Naive thymus-derived CD4-positive, alpha-beta T cell (primary cell): ENCODE measurements around the gene BCL7C. TPM values are rescaled to one million over a fixed set of nuclear protein-coding genes. Genes with fewer than 3 reads are reported as not detected.
A peak's percentile ranks its signal among the peaks of the same experiment; 100 is the strongest.
"Not testable (repeated sequence)": the region's sequence is repeated elsewhere in the genome, so short reads cannot be mapped to it uniquely, and the experiment has no call there.

Source experiments
- ATAC-seq: fragments of 150-1000 bp; cut with Tn5 transposase; 2 replicates; pipeline ENCODE4 v1.10.0; 2021; ENCODE audit warnings: mild to moderate bottlenecking, moderate library complexity
- CTCF ChIA-PET: fragments of 350-600 bp; sonication (Branson Sonifier 250); formaldehyde crosslinking; loops from one replicate; lab custom pipeline; 2021; ENCODE audit warnings: antibody characterized with exemption; lab: Charles Lee
- POLR2A ChIA-PET: fragments of 350-600 bp; sonication (Branson Sonifier 250); formaldehyde crosslinking; loops from one replicate; lab custom pipeline; 2021; ENCODE audit warnings: antibody characterized with exemption, inconsistent platforms; lab: Charles Lee
- DNase-seq, 9 donors: peaks; one replicate each; pipeline versions ENCODE4 v3.0.0 to v3.0.0-alpha.2; 2020 to 2022; ENCODE audit warnings: mixed read lengths in 1 of 9
- H3K27ac ChIP-seq: one replicate; pipeline ENCODE4 v1.7.0; 2013; ENCODE audit warnings: mild to moderate bottlenecking, low read depth, low read length, moderate library complexity
- H3K27me3 ChIP-seq, 2 donors: one replicate each; pipeline ENCODE4 v1.7.0; 2013; ENCODE audit warnings: low read length in 2 of 2, mild to moderate bottlenecking in 2 of 2, moderate library complexity in 2 of 2; ENCODE audit not compliant: control insufficient read depth in 2 of 2, insufficient read depth in 2 of 2
- H3K36me3 ChIP-seq, 3 experiments: 1 replicate in 2 of 3; 2 replicates in 1 of 3; pipeline ENCODE4 v1.7.0; 2013; ENCODE audit warnings: low read length in 3 of 3, mild to moderate bottlenecking in 3 of 3, moderate library complexity in 1 of 3; ENCODE audit not compliant: insufficient read depth in 3 of 3, control insufficient read depth in 2 of 3
- H3K4me1 ChIP-seq, 2 donors: one replicate each; pipeline ENCODE4 v1.7.0; 2013; ENCODE audit warnings: low read length in 2 of 2, mild to moderate bottlenecking in 2 of 2, moderate library complexity in 1 of 2; ENCODE audit not compliant: control insufficient read depth in 2 of 2, insufficient read depth in 2 of 2
- H3K4me3 ChIP-seq: 2 replicates; pipeline ENCODE4 v1.7.0; 2013; ENCODE audit warnings: mild to moderate bottlenecking, low read length
- H3K9me3 ChIP-seq, 3 experiments: 1 replicate in 2 of 3; 2 replicates in 1 of 3; pipeline ENCODE4 v1.7.0; 2013; ENCODE audit warnings: low read length in 3 of 3; ENCODE audit not compliant: control insufficient read depth in 2 of 3
- H3K27ac Mint-ChIP-seq, 9 donors: one replicate each; pipeline ENCODE4 v1.8.0; 2020 to 2022; ENCODE audit warnings: mixed read lengths in 9 of 9, mild to moderate bottlenecking in 8 of 9, moderate library complexity in 5 of 9, inconsistent platforms in 2 of 9
- H3K27me3 Mint-ChIP-seq, 5 donors: one replicate each; pipeline ENCODE4 v1.8.0; 2021 to 2022; ENCODE audit warnings: mixed read lengths in 5 of 5, mild to moderate bottlenecking in 1 of 5
- H3K36me3 Mint-ChIP-seq, 5 donors: one replicate each; pipeline ENCODE4 v1.8.0; 2020 to 2022; ENCODE audit warnings: mixed read lengths in 5 of 5, mild to moderate bottlenecking in 3 of 5, inconsistent platforms in 1 of 5
- H3K4me1 Mint-ChIP-seq, 7 donors: one replicate each; pipeline ENCODE4 v1.8.0; 2020 to 2022; ENCODE audit warnings: mixed read lengths in 7 of 7, mild to moderate bottlenecking in 3 of 7, inconsistent platforms in 1 of 7
- H3K4me3 Mint-ChIP-seq, 10 donors: one replicate each; pipeline ENCODE4 v1.8.0; 2020 to 2022; ENCODE audit warnings: mild to moderate bottlenecking in 10 of 10, mixed read lengths in 10 of 10, moderate library complexity in 6 of 10, inconsistent platforms in 2 of 10
- H3K9me3 Mint-ChIP-seq, 11 donors: one replicate each; pipeline ENCODE4 v1.8.0; 2020 to 2022; ENCODE audit warnings: mixed read lengths in 11 of 11, mild to moderate bottlenecking in 4 of 11, inconsistent platforms in 1 of 11, moderate library complexity in 1 of 11
- intact Hi-C, 2 donors: fragments of 100-400 bp; cut with micrococcal nuclease; formaldehyde crosslinking; loops; one replicate each; pipeline ENCODE4 v1.15.1; 2023
- polyA plus RNA-seq, 2 donors: library from polyadenylated mRNA; unstranded; fragments of 300-500 nt; fragmentation: Illumina TruSeq; gene quantifications; one replicate each; pipeline ENCODE4 v1.2.3, GENCODE V29; 2021
- total RNA-seq, 6 experiments: library from RNA in 5 of 6; stranded (reverse) in 5 of 6; gene quantifications; 1 replicate in 5 of 6; 2 replicates in 1 of 6; pipeline ENCODE4 v1.2.3 and lab custom pipeline; 2021 to 2026

BCL7C gene
- total RNA-seq (10 to 100 TPM; 17.2 to 23.7 (median 22.7) TPM), polyA plus RNA-seq (10 to 100 TPM; 28.4 to 31.4 TPM), total RNA-seq (lab: John Stamatoyannopoulos, UW) (17.4 reads per million, percentile 47 among the genes with 10 or more reads in this experiment)

- Histone ChIP-seq H3K27me3 (no peaks in the 10 kb centered on the region), H3K36me3 (peaks cover 0 to 16% (median under 1%) of the 10 kb centered on the region in 3 experiments), H3K4me1 (peaks cover 25 to 34% of the 10 kb centered on the region in 2 donors), H3K27ac (peak within 1 kb of the TSS; percentile 82), H3K4me3 (peak within 1 kb of the TSS; percentile 82), H3K9me3 (no peaks in the 10 kb centered on the region)
- Mint-ChIP-seq H3K4me1 (peaks cover 26 to 60% (median 48%) of the 10 kb centered on the region in 7 donors), H3K4me3 (peak within 1 kb of the TSS; percentile 84 to 96 (median 90)), H3K36me3 (peaks cover 0 to 12% (median 4%) of the 10 kb centered on the region in 5 donors), H3K9me3 (no peaks in the 10 kb centered on the region), H3K27me3 (no peaks in the 10 kb centered on the region), H3K27ac (peak within 1 kb of the TSS; percentile 80 to 94 (median 91))
- intact Hi-C loops, result loop anchor here in 1 of 2 donors (1.0 to 2.0 kb wide), 4 partner anchors 8 to 565 kb away; partner anchors contain the start of gene ARMC5
- ChIA-PET CTCF (interaction anchor here (0.6 to 1.5 kb wide), 4 partner anchors 8 to 846 kb away, joined by 3 to 4 read pairs (median 4); no protein-coding TSS in a partner anchor), POLR2A (interaction anchor here (0.5 to 3.7 kb wide), 3 partner anchors 8 to 363 kb away, joined by 3 to 38 read pairs (median 15); no protein-coding TSS in a partner anchor)
- ATAC-seq (peak; percentile 85), DNase-seq (peak; percentile 48 to 96 (median 61))
Observed at GRCh38 chr16:30893744-30894539, at the start of gene BCL7C. Gene BCL7C (minus strand): TSS chr16:30894077. CDS start chr16:30893944, 133 bp downstream.

- Mint-ChIP-seq H3K27ac (peak overlapping the region in 2 of 9 donors; percentile 15 to 58), H3K9me3 (no peaks in the 10 kb centered on the region), H3K4me1 (peaks cover 3 to 27% (median 12%) of the 10 kb centered on the region in 7 donors), H3K36me3 (peaks cover 0 to 11% (median 3%) of the 10 kb centered on the region in 5 donors), H3K27me3 (no peaks in the 10 kb centered on the region), H3K4me3 (peak overlapping the region in 1 of 10 donors; percentile 69)
- Histone ChIP-seq H3K4me1 (peaks cover 5 to 8% of the 10 kb centered on the region in 2 donors), H3K4me3 (no peak overlapping the region), H3K27ac (no peak overlapping the region), H3K36me3 (no peaks in the 10 kb centered on the region), H3K9me3 (no peaks in the 10 kb centered on the region), H3K27me3 (no peaks in the 10 kb centered on the region)
- ChIA-PET CTCF (interaction anchor here (0.7 to 3.8 kb wide), 7 partner anchors 10 to 899 kb away, joined by 3 to 20 read pairs (median 3); no protein-coding TSS in a partner anchor), POLR2A (interaction anchor here (0.8 to 1.4 kb wide), 2 partner anchors 98 to 128 kb away, joined by 3 to 6 read pairs; no protein-coding TSS in a partner anchor)
- DNase-seq (no peak), ATAC-seq (no peak)
- intact Hi-C loops, result loop anchor here (1.0 kb wide), 2 partner anchors 19 to 98 kb away; partner anchors contain the start of gene FBXL19 (in 1 of the 2)
Observed at GRCh38 chr16:30942426-30942806, 48.5 kb upstream of the BCL7C start.

GRCh38 chr16:30941600-30942425 lies 47.9 kb upstream of the BCL7C start:
- Histone ChIP-seq H3K27me3 (no peaks in the 10 kb centered on the region), H3K4me1 (peaks cover 5 to 8% of the 10 kb centered on the region in 2 donors), H3K4me3 (no peak overlapping the region), H3K36me3 (no peaks in the 10 kb centered on the region), H3K27ac (no peak overlapping the region), H3K9me3 (no peaks in the 10 kb centered on the region)
- DNase-seq, result peak; percentile 33 to 76 (median 44)
- Mint-ChIP-seq H3K27me3 (no peaks in the 10 kb centered on the region), H3K4me3 (peak overlapping the region in 2 of 10 donors; percentile 32 to 69), H3K36me3 (peaks cover 0 to 11% (median 3%) of the 10 kb centered on the region in 5 donors), H3K27ac (peak overlapping the region in 5 of 9 donors; percentile 15 to 59 (median 55)), H3K4me1 (peaks cover 5 to 32% (median 13%) of the 10 kb centered on the region in 7 donors), H3K9me3 (no peaks in the 10 kb centered on the region)
- intact Hi-C loops, result loop anchor here (1.0 kb wide), 2 partner anchors 19 to 98 kb away; partner anchors contain the start of gene FBXL19 (in 1 of the 2)
- peak; percentile 99 for ATAC-seq
- POLR2A ChIA-PET, result interaction anchor here (1.4 kb wide), 1 partner anchor 97 kb away, joined by 6 read pairs; no protein-coding TSS in a partner anchor
- CTCF ChIA-PET, result interaction anchor here (0.5 to 3.8 kb wide), 8 partner anchors 10 to 899 kb away, joined by 3 to 20 read pairs (median 3); no protein-coding TSS in a partner anchor

- intact Hi-C loops, H3K27me3 ChIP-seq, H3K4me3 Mint-ChIP-seq, ATAC-seq, H3K9me3 Mint-ChIP-seq, H3K4me3 ChIP-seq, H3K9me3 ChIP-seq, H3K36me3 ChIP-seq, H3K27ac ChIP-seq, H3K27me3 Mint-ChIP-seq, DNase-seq, H3K27ac Mint-ChIP-seq, H3K4me1 ChIP-seq: not testable (repeated sequence)
- peaks cover 0 to 10% (median 5%) of the 10 kb centered on the region in 5 donors for H3K36me3 Mint-ChIP-seq
- ChIA-PET CTCF (interaction anchor here (0.6 to 3.8 kb wide), 4 partner anchors 15 to 152 kb away, joined by 3 to 20 read pairs (median 6); no protein-coding TSS in a partner anchor), POLR2A (interaction anchor here (0.6 to 2.0 kb wide), 4 partner anchors 10 to 224 kb away, joined by 3 to 6 read pairs (median 4); no protein-coding TSS in a partner anchor)
- peaks cover 13 to 41% (median 19%) of the 10 kb centered on the region in 7 donors for H3K4me1 Mint-ChIP-seq
Observed at GRCh38 chr16:30939571-30939970, 45.7 kb upstream of the BCL7C start.

GRCh38 chr16:30937692-30938091 lies 43.8 kb upstream of the BCL7C start:
- Histone ChIP-seq H3K27ac (no peak overlapping the region), H3K4me3 (no peak overlapping the region), H3K36me3 (peaks cover 0 to under 1% (median 0%) of the 10 kb centered on the region in 3 experiments), H3K27me3 (no peaks in the 10 kb centered on the region), H3K4me1 (peaks cover 5 to 8% of the 10 kb centered on the region in 2 donors), H3K9me3 (no peaks in the 10 kb centered on the region)
- peaks cover 0 to 5% (median under 1%) of the 10 kb centered on the region in 5 donors for H3K36me3 Mint-ChIP-seq
- intact Hi-C loops, result no loop called here
- ChIA-PET POLR2A (interaction anchor here (0.9 kb wide), 1 partner anchor 124 kb away, joined by 3 read pairs; no protein-coding TSS in a partner anchor), CTCF (no interaction called here)
- H3K9me3 Mint-ChIP-seq, result no peaks in the 10 kb centered on the region
- no peak overlapping the region for H3K4me3 Mint-ChIP-seq
- no peak for ATAC-seq
- peak overlapping the region in 5 of 9 donors; percentile 11 to 84 (median 68) for H3K27ac Mint-ChIP-seq
- H3K27me3 Mint-ChIP-seq, result no peaks in the 10 kb centered on the region
- no peak for DNase-seq
- H3K4me1 Mint-ChIP-seq, result peaks cover 15 to 39% (median 19%) of the 10 kb centered on the region in 7 donors
